H1 (cell line): Measurements from ENCODE around the gene CLDN7. TPM values are rescaled to one million over a fixed set of nuclear protein-coding genes. Genes with fewer than 3 reads are reported as not detected.
A peak's percentile ranks its signal among the peaks of the same experiment; 100 is the strongest.

ENCODE experiments used
- NRF1 ChIP-seq: IDR thresholded peaks from 2 replicates; pipeline ENCODE4 v1.6.1; 2011; ENCODE audit warnings: mild to moderate bottlenecking, low read depth, low read length, improper control_type of control experiment
- PHF8 ChIP-seq: fragments of 200-600 bp; sonication (generic); conservative IDR thresholded peaks from 2 replicates; pipeline ENCODE4 v1.7.1; 2012; ENCODE audit warnings: low read depth, mild to moderate bottlenecking, inconsistent platforms, low read length, moderate library complexity
- RBBP5 ChIP-seq: IDR thresholded peaks from 2 replicates; pipeline ENCODE4 v1.7.1; 2012; ENCODE audit warnings: low read depth, mild to moderate bottlenecking, inconsistent platforms, low read length, moderate library complexity, borderline replicate concordance
- polyA plus RNA-seq, 7 experiments: library from polyadenylated mRNA; depleted of rRNA in 3 of 7; stranded (reverse) in 5 of 7; unstranded in 2 of 7; fragments of >200 nt in 5 of 7; fragments of 200-250 nt in 2 of 7; gene quantifications; 1 replicate in 5 of 7; 2 replicates in 1 of 7; 4 replicates in 1 of 7; pipeline versions ENCODE4 v1.2.1 to v1.2.3, GENCODE V29; 2011 to 2013; ENCODE audit warnings: missing spikeins in 2 of 7, mixed read lengths in 2 of 7
- total RNA-seq: library from RNA; stranded (reverse); fragmentation: NEBNext Ultra II Directional; extraction: Animal tissue kit (Norgen Biotek cat#: 25700); gene quantifications from 2 replicates; pipeline ENCODE4 v1.2.1, GENCODE V29; 2021

Gene CLDN7
- total and polyA plus RNA-seq, 2 of the 8 experiments (the other 6 are each of a cell fraction or from before 2014, with no cell fraction given) = 118 to 119 TPM

GRCh38 chr17:7215652-7216180, 46.6 kb downstream of the CLDN7 start (continued):
- no peak for TF ChIP-seq PHF8
- no peak for TF ChIP-seq NRF1
- 0 out of 2 replicates have a peak, but pooled peaks have one; percentile 32 for TF ChIP-seq RBBP5
